HL-60 (cell line): Measurements from ENCODE around the gene DNM3.

Source experiments
- DNase-seq, 2 experiments: peaks; one replicate each; pipeline ENCODE4 v3.0.0-alpha.2; 2010 to 2020; ENCODE audit warnings: low read depth in 1 of 2, low spot score in 1 of 2
- H3K27ac ChIP-seq: fragments of 250-450 bp; sonication (Bioruptor Pico); replicated peaks from 2 replicates; pipeline ENCODE4 v1.5.1; 2020; ENCODE audit warnings: mild to moderate bottlenecking, moderate library complexity
- H3K27me3 ChIP-seq: fragments of 250-450 bp; sonication (Bioruptor Pico); 2 replicates; pipeline ENCODE4 v1.5.1; 2021; ENCODE audit warnings: mild to moderate bottlenecking, moderate library complexity; ENCODE audit not compliant: insufficient read depth, poor library complexity, severe bottlenecking
- H3K4me3 ChIP-seq: replicated peaks from 2 replicates; pipeline ENCODE4 v1.5.1; 2011; ENCODE audit warnings: mild to moderate bottlenecking, control low read depth, low read length; ENCODE audit not compliant: insufficient read depth
- CTCF ChIP-seq: IDR thresholded peaks from one replicate; pipeline ENCODE4 v1.5.1; 2011; ENCODE audit warnings: low read length, control low read depth, inconsistent platforms; ENCODE audit not compliant: insufficient read depth
- GABPA ChIP-seq: IDR thresholded peaks from 2 replicates; pipeline ENCODE4 v1.6.1; 2012; ENCODE audit warnings: low read depth
- POLR2AphosphoS5 ChIP-seq: IDR thresholded peaks from 2 replicates; pipeline ENCODE4 v1.6.1; 2012; ENCODE audit warnings: low read depth
- REST ChIP-seq: IDR thresholded peaks from 2 replicates; pipeline ENCODE4 v1.6.1; 2012; ENCODE audit warnings: low read depth; ENCODE audit not compliant: insufficient replicate concordance
- SPI1 ChIP-seq: IDR thresholded peaks from 2 replicates; pipeline ENCODE4 v1.6.1; 2012; ENCODE audit warnings: low read depth, mild to moderate bottlenecking, borderline replicate concordance

Gene DNM3

GRCh38 chr1:171904778-171905450 is 63.6 kb downstream of the DNM3 start:
- Histone ChIP-seq H3K4me3 (no peak overlapping the region), H3K27ac (no peak overlapping the region), H3K27me3 (no peaks in the 10 kb centered on the region)
- DNase-seq: no peak
- TF ChIP-seq SPI1 (no peak), CTCF (no peak), POLR2AphosphoS5 (no peak), REST (no peak), GABPA (no peak)

GRCh38 chr1:171909711-171910110 is 68.4 kb downstream of the DNM3 start:
- DNase-seq: no peak
- H3K4me3 ChIP-seq: no peak overlapping the region
- no peaks in the 10 kb centered on the region for H3K27me3 ChIP-seq
- H3K27ac ChIP-seq: no peak overlapping the region
- TF ChIP-seq GABPA (no peak), CTCF (no peak), REST (no peak), SPI1 (no peak), POLR2AphosphoS5 (no peak)

DNA sequence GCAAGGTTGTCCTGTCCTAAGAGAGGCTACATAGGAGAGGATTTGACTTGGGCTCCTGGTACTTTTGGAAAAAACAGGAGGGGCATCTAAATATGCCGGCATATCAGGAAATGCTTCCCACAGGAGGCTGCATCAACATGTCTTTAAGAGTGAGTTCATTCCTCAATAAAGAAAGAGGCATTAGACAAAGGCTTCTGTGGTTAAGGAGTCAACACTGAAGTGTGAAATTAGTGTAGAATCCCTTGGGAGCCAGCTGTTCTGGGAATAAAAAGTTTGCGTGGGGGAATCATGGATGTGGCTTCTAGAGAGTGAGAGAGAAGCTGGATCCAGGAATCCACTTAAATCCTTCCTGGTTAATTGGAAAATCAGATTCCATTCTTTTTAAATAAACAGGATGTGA is 69.5 kb downstream of the DNM3 start:
- no peak for TF ChIP-seq SPI1
- no peak for TF ChIP-seq GABPA
- TF ChIP-seq REST: no peak
- TF ChIP-seq CTCF: no peak
- no peak for TF ChIP-seq POLR2AphosphoS5
- Histone ChIP-seq H3K4me3 (no peak overlapping the region), H3K27ac (no peak overlapping the region), H3K27me3 (no peaks in the 10 kb centered on the region)
- no peak for DNase-seq
